HG03025 (cell line): ENCODE results near the gene CBX5.
"Not testable (repeated sequence)": the region's sequence is repeated elsewhere in the genome, so short reads cannot be mapped to it uniquely, and the experiment has no call there.

Experiments used
- ATAC-seq: cut with Tn5 transposase; IDR thresholded peaks from one replicate; pipeline ENCODE4 v1.9.1; 2021; ENCODE audit warnings: mild to moderate bottlenecking, moderate library complexity; ENCODE audit not compliant: unreplicated experiment, low FRiP score

The CBX5 gene

GRCh38 chr12:54279632-54280467 lies at the start of gene CBX5:
TSS of gene CBX5 (minus strand) at chr12:54280122. CDS start at chr12:54257650, 22,472 bp downstream.
- peak; percentile 67 for ATAC-seq

- ATAC-seq = no peak
Measured at GRCh38 chr12:54328595-54329337, 48.8 kb upstream of the CBX5 start.

- ATAC-seq = not testable (repeated sequence)
Measured at GRCh38 chr12:54325442-54326109, 45.7 kb upstream of the CBX5 start.

GRCh38 chr12:54324617-54325441 lies 44.9 kb upstream of the CBX5 start, which contains the start of gene COPZ1:
TSS of gene COPZ1 (plus strand) at chr12:54325131. CDS start at chr12:54325164, 33 bp downstream.
- peak; percentile 98 for ATAC-seq

GRCh38 chr12:54321363-54321762 lies 41.4 kb upstream of the CBX5 start:
- ATAC-seq = no peak

- ATAC-seq = not testable (repeated sequence)
Measured at GRCh38 chr12:54312309-54312708, 32.4 kb upstream of the CBX5 start.

GRCh38 chr12:54311051-54311450 lies 31.1 kb upstream of the CBX5 start:
- ATAC-seq = no peak

- ATAC-seq = no peak
Measured at GRCh38 chr12:54306925-54307741, 27.2 kb upstream of the CBX5 start.

- no peak for ATAC-seq
Measured at GRCh38 chr12:54304187-54304810, 24.4 kb upstream of the CBX5 start.

- ATAC-seq = no peak
Measured at GRCh38 chr12:54303640-54304039, 23.7 kb upstream of the CBX5 start.

GRCh38 chr12:54301428-54302048 lies 21.6 kb upstream of the CBX5 start:
- ATAC-seq = no peak

GRCh38 chr12:54300732-54301427 lies 21.0 kb upstream of the CBX5 start, which contains the start of gene NFE2:
TSS of gene NFE2 (minus strand) at chr12:54301015. CDS start at chr12:54295248, 5,767 bp downstream.
- ATAC-seq = no peak

- ATAC-seq = no peak
Measured at GRCh38 chr12:54300225-54300731, 20.4 kb upstream of the CBX5 start.

- ATAC-seq = no peak
Measured at GRCh38 chr12:54299515-54300224, 19.7 kb upstream of the CBX5 start.

GRCh38 chr12:54298904-54299303 lies 19.0 kb upstream of the CBX5 start:
- ATAC-seq = no peak

- ATAC-seq = no peak
Measured at GRCh38 chr12:54296393-54297099, 16.6 kb upstream of the CBX5 start.
